ENCODE results near the gene SLC12A2.

- TF ChIP-seq EZH2 (IDR thresholded peaks at IDR 0.05), result no peak
- TF ChIP-seq EZH2phosphoT487 (IDR thresholded peaks at IDR 0.05), result no peak
- TF ChIP-seq CTCF (IDR thresholded peaks at IDR 0.05), result no peak
Observed at GRCh38 chr5:128208436-128208835, 124.9 kb downstream of the SLC12A2 start.

Measured in neural progenitor cell (in vitro differentiated cells).